Measurements from ENCODE around the gene C15orf62.

C15orf62 gene

DNA sequence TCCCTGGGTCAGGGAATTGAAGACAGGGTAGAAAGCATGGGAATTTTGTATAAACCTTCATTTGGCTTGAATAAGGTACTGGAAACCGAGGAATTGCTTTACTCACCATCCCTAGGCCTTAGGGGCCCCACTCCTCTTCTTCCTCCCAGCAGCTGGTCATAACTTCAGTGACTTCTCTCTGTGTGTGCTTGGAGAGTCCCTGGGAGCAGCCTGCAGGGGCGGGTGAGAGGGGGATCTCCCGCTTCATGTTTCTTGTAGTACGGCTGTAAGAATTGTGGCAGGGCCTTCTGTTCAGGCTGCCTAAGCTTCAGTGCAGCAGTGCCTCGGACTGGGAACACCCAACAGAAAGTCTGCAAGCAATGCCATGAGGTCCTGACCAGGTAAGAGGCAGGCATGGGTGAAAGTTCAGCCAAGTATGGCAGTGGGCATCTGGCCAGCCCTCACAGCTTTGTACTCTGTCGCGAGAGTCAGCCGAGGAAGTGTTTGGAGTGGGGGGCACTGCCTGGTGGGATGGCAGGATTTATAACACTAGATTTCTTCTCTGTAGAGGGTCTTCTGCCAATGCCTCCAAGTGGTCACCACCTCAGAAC is 39.2 kb downstream of the C15orf62 start:
- Mint-ChIP-seq H3K27me3 (no peaks in the 10 kb centered on the region), H3K4me3 (peak overlapping the region; percentile 95 to 100), H3K4me1 (peaks cover 21% of the 10 kb centered on the region), H3K27ac (no peak overlapping the region), H3K9me3 (no peaks in the 10 kb centered on the region)
- DNase-seq (no peak), ATAC-seq (no peak)

GRCh38 chr15:40812721-40813425 is 43.1 kb downstream of the C15orf62 start:
- Mint-ChIP-seq H3K9me3 (no peaks in the 10 kb centered on the region), H3K27ac (no peak overlapping the region), H3K27me3 (no peaks in the 10 kb centered on the region), H3K4me3 (no peak overlapping the region), H3K4me1 (peaks cover 16% of the 10 kb centered on the region)
- DNase-seq (no peak), ATAC-seq (no peak)

DNA sequence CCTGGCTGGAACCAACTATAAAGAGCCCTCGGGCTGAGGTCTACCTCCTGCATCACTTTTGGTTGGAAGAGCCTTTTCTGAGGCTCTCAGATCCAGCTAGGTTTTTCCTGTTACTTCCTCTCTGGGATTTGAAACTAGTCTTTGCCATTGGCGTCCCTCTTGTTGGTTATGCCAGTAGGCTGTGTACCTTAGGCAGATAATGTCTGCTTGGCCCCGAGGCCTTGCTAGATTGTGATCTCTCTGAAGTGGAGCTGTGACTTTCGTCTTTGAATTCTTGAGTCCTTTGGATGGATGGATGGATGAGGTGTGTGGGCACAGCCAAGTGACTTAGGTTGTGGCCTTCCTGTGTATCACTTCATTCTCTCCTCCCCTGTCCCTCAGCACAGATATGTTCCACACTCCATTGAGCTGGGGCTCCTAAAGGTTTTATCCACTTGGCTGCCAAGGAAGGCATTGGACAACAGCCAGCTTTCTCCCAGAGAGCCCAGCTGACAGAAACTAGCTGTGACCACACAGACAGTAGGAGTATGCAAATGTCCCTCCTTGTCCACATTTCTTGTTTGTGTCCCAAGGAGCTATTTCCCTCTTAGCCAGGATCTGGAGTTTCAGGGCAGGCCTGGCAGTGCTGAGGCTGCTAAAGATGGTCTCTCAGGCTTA is 45.4 kb downstream of the C15orf62 start:
- Mint-ChIP-seq H3K4me1 (no peaks in the 10 kb centered on the region), H3K27me3 (no peaks in the 10 kb centered on the region), H3K27ac (no peak overlapping the region), H3K9me3 (no peaks in the 10 kb centered on the region), H3K4me3 (no peak overlapping the region)
- no peak for DNase-seq
- ATAC-seq: no peak

GRCh38 chr15:40819048-40819447 is 49.3 kb downstream of the C15orf62 start:
- no peaks in the 10 kb centered on the region for H3K27me3 Mint-ChIP-seq
- H3K9me3 Mint-ChIP-seq: no peaks in the 10 kb centered on the region
- no peak overlapping the region for H3K4me3 Mint-ChIP-seq
- H3K27ac Mint-ChIP-seq: no peak overlapping the region
- no peak for DNase-seq
- no peaks in the 10 kb centered on the region for H3K4me1 Mint-ChIP-seq
- no peak for ATAC-seq

- H3K27ac Mint-ChIP-seq: no peak overlapping the region
- H3K27me3 Mint-ChIP-seq: no peaks in the 10 kb centered on the region
- no peak overlapping the region for H3K4me3 Mint-ChIP-seq
- no peaks in the 10 kb centered on the region for H3K4me1 Mint-ChIP-seq
- H3K9me3 Mint-ChIP-seq: no peaks in the 10 kb centered on the region
- no peak for ATAC-seq
- DNase-seq: no peak
Measured at GRCh38 chr15:40821195-40821594, 51.4 kb downstream of the C15orf62 start.

All from stimulated activated naive CD8-positive, alpha-beta T cell treated with anti-CD3 and anti-CD28 coated beads, Interleukin-15, amount 100 ng/mL, for 72 hours (primary cell).